GM23338 (cell line): ENCODE measurements around the gene SLC16A7. TPM values are rescaled to one million over a fixed set of nuclear protein-coding genes. Genes with fewer than 3 reads are reported as not detected.

Source experiments
- ATAC-seq: fragments of 200-7000 bp; cut with Tn5 transposase; 3 replicates; pipeline ENCODE4 v1.9.1; 2020
- DNase-seq: peaks from one replicate; pipeline ENCODE4 v3.0.0-alpha.2; 2015; ENCODE audit warnings: low spot score
- H2AFZ ChIP-seq: fragments of 200-600 bp; sonication (generic); 2 replicates; pipeline ENCODE4 v1.8.0; 2016; ENCODE audit warnings: antibody characterized with exemption, mild to moderate bottlenecking, moderate library complexity
- H3F3A ChIP-seq: fragments of 200-600 bp; sonication (generic); replicated peaks from 2 replicates; pipeline ENCODE4 v1.8.0; 2017; ENCODE audit warnings: antibody characterized with exemption, mixed run types, low read depth
- H3K27ac ChIP-seq: fragments of 200-600 bp; sonication (generic); 2 replicates; pipeline ENCODE4 v1.6.1; 2016; ENCODE audit warnings: low read depth
- H3K27me3 ChIP-seq: fragments of 200-600 bp; sonication (generic); 2 replicates; pipeline ENCODE4 v1.8.0; 2016; ENCODE audit warnings: mild to moderate bottlenecking, mixed run types, moderate library complexity; ENCODE audit not compliant: insufficient read depth
- H3K36me3 ChIP-seq: fragments of 200-600 bp; sonication (generic); 2 replicates; pipeline ENCODE4 v1.8.0; 2016; ENCODE audit warnings: mild to moderate bottlenecking; ENCODE audit not compliant: insufficient read depth
- H3K4me1 ChIP-seq: fragments of 200-600 bp; sonication (generic); 2 replicates; pipeline ENCODE4 v1.8.0; 2016; ENCODE audit warnings: mild to moderate bottlenecking, moderate library complexity; ENCODE audit not compliant: insufficient read depth
- H3K4me2 ChIP-seq: fragments of 200-600 bp; sonication (generic); 2 replicates; pipeline ENCODE4 v1.7.1; 2017; ENCODE audit warnings: mixed run types
- H3K4me3 ChIP-seq: fragments of 200-600 bp; sonication (generic); 2 replicates; pipeline ENCODE4 v1.6.1; 2016; ENCODE audit warnings: mixed run types
- H3K79me2 ChIP-seq: fragments of 200-600 bp; sonication (generic); replicated peaks from 2 replicates; pipeline ENCODE4 v1.8.0; 2017; ENCODE audit warnings: mild to moderate bottlenecking; ENCODE audit not compliant: insufficient read depth
- H3K9me2 ChIP-seq: fragments of 200-600 bp; sonication (generic); 2 replicates; pipeline ENCODE4 v1.8.0; 2017; ENCODE audit not compliant: insufficient read depth
- H4K20me1 ChIP-seq: fragments of 200-600 bp; sonication (generic); replicated peaks from 2 replicates; pipeline ENCODE4 v1.8.0; 2017; ENCODE audit warnings: mild to moderate bottlenecking; ENCODE audit not compliant: insufficient read depth
- H3K27ac Mint-ChIP-seq: 2 replicates; pipeline ENCODE4 v1.8.0; 2020; ENCODE audit warnings: inconsistent platforms, mild to moderate bottlenecking, moderate library complexity, mixed read lengths
- H3K27me3 Mint-ChIP-seq: 3 replicates; pipeline ENCODE4 v1.8.0; 2022; ENCODE audit warnings: low read depth, mild to moderate bottlenecking, moderate library complexity, mixed read lengths, inconsistent platforms; ENCODE audit not compliant: insufficient read depth, poor library complexity
- H3K36me3 Mint-ChIP-seq: 3 replicates; pipeline ENCODE4 v1.8.0; 2021; ENCODE audit warnings: low read depth, mild to moderate bottlenecking, inconsistent platforms, moderate library complexity, mixed read lengths
- H3K4me1 Mint-ChIP-seq: 3 replicates; pipeline ENCODE4 v1.8.0; 2020; ENCODE audit warnings: mild to moderate bottlenecking, inconsistent platforms, mixed read lengths
- H3K4me3 Mint-ChIP-seq: 3 replicates; pipeline ENCODE4 v1.8.0; 2021; ENCODE audit warnings: moderate library complexity, mild to moderate bottlenecking, inconsistent platforms, mixed read lengths
- H3K9me3 Mint-ChIP-seq: 3 replicates; pipeline ENCODE4 v1.8.0; 2020; ENCODE audit warnings: moderate library complexity, mild to moderate bottlenecking, inconsistent platforms, mixed read lengths
- EZH2 ChIP-seq: fragments of 200-600 bp; sonication (generic); IDR thresholded peaks from one replicate; pipeline ENCODE4 v1.8.0; 2017; ENCODE audit warnings: antibody characterized with exemption, mild to moderate bottlenecking, low read depth; ENCODE audit not compliant: unreplicated experiment
- EZH2phosphoT487 ChIP-seq: fragments of 200-600 bp; sonication (generic); IDR thresholded peaks from one replicate; pipeline ENCODE4 v1.8.1; 2018; ENCODE audit warnings: antibody characterized with exemption; ENCODE audit not compliant: unreplicated experiment
- NANOG ChIP-seq: IDR thresholded peaks from 2 replicates; pipeline ENCODE4 v1.6.1; 2016; ENCODE audit warnings: antibody characterized with exemption, borderline replicate concordance
- ZNF114 ChIP-seq: fragments of 250-450 bp; sonication (Bioruptor Pico); IDR thresholded peaks from 2 replicates; pipeline ENCODE4 v1.5.0; 2020; ENCODE audit warnings: mild to moderate bottlenecking, moderate library complexity
- ZNF331 ChIP-seq: fragments of 250-450 bp; sonication (Bioruptor Pico); IDR thresholded peaks from 2 replicates; pipeline ENCODE4 v1.5.0; 2020; ENCODE audit warnings: low read depth, mild to moderate bottlenecking, moderate library complexity
- polyA plus RNA-seq: library from polyadenylated mRNA; unstranded; fragments of >200 nt; fragmentation: Nextera tagmentation; extraction: Ambion mirVana; gene quantifications from 2 replicates; pipeline ENCODE4 v1.2.1, GENCODE V29; 2016
- total RNA-seq: library from RNA; depleted of rRNA; stranded (reverse); fragments of >200 nt; shearing (Covaris generic); gene quantifications from 2 replicates; pipeline ENCODE4 v1.2.3, GENCODE V29; 2014
- TF ChIP-seq, protein P1 (sequence below), 2 experiments: fragments of 200-600 bp in 1 of 2; sonication (generic) in 1 of 2; conservative IDR thresholded peaks; 2 replicates each; pipeline versions ENCODE4 v1.5.1 to v1.6.1; 2016 to 2017; ENCODE audit warnings: antibody characterized with exemption in 2 of 2, low read depth in 2 of 2, mild to moderate bottlenecking in 2 of 2, moderate library complexity in 1 of 2
- TF ChIP-seq, protein P2 (sequence below): IDR thresholded peaks from one replicate; pipeline ENCODE4 v1.6.1; 2018; ENCODE audit warnings: antibody characterized with exemption; ENCODE audit not compliant: unreplicated experiment

The SLC16A7 gene
- total and polyA plus RNA-seq, 2 experiments from 2014 or later: 2.8 to 4.3 TPM

DNA sequence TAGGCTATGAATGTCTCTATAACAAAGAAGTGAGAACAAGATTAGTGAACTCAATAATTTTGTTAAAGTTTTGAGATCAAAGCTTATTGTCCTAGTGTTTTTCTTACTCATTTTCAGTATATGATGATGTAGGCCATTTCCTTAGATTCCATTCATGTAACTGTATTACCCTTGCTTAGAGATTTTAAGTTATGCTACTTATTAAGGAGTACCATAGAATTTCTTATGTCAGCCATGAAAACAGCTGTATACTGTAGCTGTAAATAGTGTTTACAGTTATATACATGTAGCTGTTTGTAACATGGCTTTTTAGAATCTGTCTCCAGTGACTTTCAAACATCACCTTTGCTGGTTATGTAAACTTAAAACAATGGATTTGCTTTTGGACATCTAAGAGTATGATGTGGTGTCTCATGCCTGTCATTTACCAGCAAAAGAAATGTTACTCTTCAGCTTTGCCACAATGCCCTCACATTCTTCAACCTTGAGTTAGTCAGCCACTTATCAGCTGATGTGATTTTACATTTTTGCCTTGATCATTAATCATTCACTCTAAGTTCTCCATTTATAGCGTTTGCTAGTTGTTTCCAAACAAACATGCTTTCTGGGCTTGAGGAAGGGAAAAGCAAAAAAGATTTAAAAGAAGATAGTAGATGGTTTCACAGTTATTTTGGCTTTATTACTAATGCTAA is 55.5 kb downstream of the SLC16A7 start (continued):
- TF ChIP-seq, protein P1, sequence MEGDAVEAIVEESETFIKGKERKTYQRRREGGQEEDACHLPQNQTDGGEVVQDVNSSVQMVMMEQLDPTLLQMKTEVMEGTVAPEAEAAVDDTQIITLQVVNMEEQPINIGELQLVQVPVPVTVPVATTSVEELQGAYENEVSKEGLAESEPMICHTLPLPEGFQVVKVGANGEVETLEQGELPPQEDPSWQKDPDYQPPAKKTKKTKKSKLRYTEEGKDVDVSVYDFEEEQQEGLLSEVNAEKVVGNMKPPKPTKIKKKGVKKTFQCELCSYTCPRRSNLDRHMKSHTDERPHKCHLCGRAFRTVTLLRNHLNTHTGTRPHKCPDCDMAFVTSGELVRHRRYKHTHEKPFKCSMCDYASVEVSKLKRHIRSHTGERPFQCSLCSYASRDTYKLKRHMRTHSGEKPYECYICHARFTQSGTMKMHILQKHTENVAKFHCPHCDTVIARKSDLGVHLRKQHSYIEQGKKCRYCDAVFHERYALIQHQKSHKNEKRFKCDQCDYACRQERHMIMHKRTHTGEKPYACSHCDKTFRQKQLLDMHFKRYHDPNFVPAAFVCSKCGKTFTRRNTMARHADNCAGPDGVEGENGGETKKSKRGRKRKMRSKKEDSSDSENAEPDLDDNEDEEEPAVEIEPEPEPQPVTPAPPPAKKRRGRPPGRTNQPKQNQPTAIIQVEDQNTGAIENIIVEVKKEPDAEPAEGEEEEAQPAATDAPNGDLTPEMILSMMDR (conservative IDR thresholded peaks at IDR 0.05; ENCODE audit: low read depth in 2 of 2): no peak
- TF ChIP-seq NANOG: no peak
- TF ChIP-seq ZNF331: no peak
- TF ChIP-seq, protein P2, sequence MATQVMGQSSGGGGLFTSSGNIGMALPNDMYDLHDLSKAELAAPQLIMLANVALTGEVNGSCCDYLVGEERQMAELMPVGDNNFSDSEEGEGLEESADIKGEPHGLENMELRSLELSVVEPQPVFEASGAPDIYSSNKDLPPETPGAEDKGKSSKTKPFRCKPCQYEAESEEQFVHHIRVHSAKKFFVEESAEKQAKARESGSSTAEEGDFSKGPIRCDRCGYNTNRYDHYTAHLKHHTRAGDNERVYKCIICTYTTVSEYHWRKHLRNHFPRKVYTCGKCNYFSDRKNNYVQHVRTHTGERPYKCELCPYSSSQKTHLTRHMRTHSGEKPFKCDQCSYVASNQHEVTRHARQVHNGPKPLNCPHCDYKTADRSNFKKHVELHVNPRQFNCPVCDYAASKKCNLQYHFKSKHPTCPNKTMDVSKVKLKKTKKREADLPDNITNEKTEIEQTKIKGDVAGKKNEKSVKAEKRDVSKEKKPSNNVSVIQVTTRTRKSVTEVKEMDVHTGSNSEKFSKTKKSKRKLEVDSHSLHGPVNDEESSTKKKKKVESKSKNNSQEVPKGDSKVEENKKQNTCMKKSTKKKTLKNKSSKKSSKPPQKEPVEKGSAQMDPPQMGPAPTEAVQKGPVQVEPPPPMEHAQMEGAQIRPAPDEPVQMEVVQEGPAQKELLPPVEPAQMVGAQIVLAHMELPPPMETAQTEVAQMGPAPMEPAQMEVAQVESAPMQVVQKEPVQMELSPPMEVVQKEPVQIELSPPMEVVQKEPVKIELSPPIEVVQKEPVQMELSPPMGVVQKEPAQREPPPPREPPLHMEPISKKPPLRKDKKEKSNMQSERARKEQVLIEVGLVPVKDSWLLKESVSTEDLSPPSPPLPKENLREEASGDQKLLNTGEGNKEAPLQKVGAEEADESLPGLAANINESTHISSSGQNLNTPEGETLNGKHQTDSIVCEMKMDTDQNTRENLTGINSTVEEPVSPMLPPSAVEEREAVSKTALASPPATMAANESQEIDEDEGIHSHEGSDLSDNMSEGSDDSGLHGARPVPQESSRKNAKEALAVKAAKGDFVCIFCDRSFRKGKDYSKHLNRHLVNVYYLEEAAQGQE: no peak
- no peak for TF ChIP-seq ZNF114

DNA sequence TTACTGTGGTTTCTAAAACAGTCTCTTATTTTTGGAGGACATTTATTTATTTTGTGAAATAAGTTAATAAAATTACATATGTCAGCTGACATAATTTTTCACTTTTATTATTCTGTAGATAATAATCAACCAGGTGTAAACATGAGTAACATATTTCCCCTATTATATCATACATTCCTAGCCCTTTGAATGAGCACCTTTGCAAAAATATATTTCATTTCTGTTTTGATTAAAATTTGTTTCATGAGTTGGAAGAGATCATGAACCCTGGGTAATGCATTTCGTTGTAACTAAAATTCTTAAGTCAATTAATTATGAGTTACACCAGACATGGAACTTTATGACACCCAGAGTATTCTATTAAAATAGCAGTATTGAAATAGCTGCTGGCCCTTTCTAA is 56.3 kb downstream of the SLC16A7 start:
- no peaks in the 10 kb centered on the region for H3K36me3 Mint-ChIP-seq
- ATAC-seq (no peak), DNase-seq (no peak)
- no peaks in the 10 kb centered on the region for H3K9me3 Mint-ChIP-seq
- H3K4me3 Mint-ChIP-seq: no peak overlapping the region
- Histone ChIP-seq H3K27me3 (no peaks in the 10 kb centered on the region), H2AFZ (no peak overlapping the region), H3K4me2 (no peak overlapping the region), H3K79me2 (no peaks in the 10 kb centered on the region), H3K36me3 (no peaks in the 10 kb centered on the region), H3K4me3 (no peak overlapping the region), H3K9me2 (no peaks in the 10 kb centered on the region), H3K27ac (no peak overlapping the region), H3F3A (no peaks in the 10 kb centered on the region), H3K4me1 (no peaks in the 10 kb centered on the region), H4K20me1 (no peaks in the 10 kb centered on the region)
- no peak overlapping the region for H3K27ac Mint-ChIP-seq
- H3K27me3 Mint-ChIP-seq: no peaks in the 10 kb centered on the region
- H3K4me1 Mint-ChIP-seq: no peaks in the 10 kb centered on the region
- TF ChIP-seq, protein P1 (conservative IDR thresholded peaks at IDR 0.05; ENCODE audit: low read depth in 2 of 2): no peak
- TF ChIP-seq EZH2 (no peak), EZH2phosphoT487 (no peak)
- TF ChIP-seq, protein P2: no peak
